Astrocyte (in vitro differentiated cells and primary cell): ENCODE results near the gene STAB2.

Source experiments
- EZH2 ChIP-seq: IDR thresholded peaks from 2 replicates; pipeline ENCODE4 v1.6.1; 2012; ENCODE audit warnings: mild to moderate bottlenecking, low read length, inconsistent platforms; ENCODE audit not compliant: insufficient read depth
- TF ChIP-seq, protein P1 (sequence below): IDR thresholded peaks from 2 replicates; pipeline ENCODE4 v1.5.1; 2011; ENCODE audit warnings: low read depth, mild to moderate bottlenecking, inconsistent platforms, low read length, moderate library complexity; ENCODE audit not compliant: insufficient read depth

DNA sequence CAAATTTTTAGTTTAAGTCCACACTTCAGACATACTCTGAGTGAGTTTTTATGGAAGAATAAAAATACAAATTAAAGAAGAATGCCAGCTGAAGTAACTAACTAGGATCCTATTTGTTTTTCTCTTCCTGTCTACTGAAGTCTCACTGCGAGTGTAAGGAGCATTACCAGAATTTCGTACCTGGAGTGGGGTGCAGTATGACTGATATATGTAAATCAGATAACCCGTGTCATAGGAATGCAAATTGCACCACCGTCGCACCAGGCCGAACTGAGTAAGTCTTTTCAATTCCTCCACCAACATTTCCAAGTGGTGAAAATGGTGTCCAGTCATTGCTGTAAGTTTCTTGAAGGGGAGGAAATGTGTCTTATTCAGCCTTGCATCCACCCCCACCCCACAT lies 52.9 kb downstream of the STAB2 start:
- TF ChIP-seq EZH2 = no peak
- TF ChIP-seq, protein P1, sequence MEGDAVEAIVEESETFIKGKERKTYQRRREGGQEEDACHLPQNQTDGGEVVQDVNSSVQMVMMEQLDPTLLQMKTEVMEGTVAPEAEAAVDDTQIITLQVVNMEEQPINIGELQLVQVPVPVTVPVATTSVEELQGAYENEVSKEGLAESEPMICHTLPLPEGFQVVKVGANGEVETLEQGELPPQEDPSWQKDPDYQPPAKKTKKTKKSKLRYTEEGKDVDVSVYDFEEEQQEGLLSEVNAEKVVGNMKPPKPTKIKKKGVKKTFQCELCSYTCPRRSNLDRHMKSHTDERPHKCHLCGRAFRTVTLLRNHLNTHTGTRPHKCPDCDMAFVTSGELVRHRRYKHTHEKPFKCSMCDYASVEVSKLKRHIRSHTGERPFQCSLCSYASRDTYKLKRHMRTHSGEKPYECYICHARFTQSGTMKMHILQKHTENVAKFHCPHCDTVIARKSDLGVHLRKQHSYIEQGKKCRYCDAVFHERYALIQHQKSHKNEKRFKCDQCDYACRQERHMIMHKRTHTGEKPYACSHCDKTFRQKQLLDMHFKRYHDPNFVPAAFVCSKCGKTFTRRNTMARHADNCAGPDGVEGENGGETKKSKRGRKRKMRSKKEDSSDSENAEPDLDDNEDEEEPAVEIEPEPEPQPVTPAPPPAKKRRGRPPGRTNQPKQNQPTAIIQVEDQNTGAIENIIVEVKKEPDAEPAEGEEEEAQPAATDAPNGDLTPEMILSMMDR = no peak
